WTC11 (cell line): ENCODE results near the gene MXRA7. TPM values are rescaled to one million over a fixed set of nuclear protein-coding genes. Genes with fewer than 3 reads are reported as not detected.

Experiments
- ATAC-seq: fragments of 200-7000 bp; cut with Tn5 transposase; 2 replicates; pipeline ENCODE4 v1.10.0; 2021; ENCODE audit warnings: mild to moderate bottlenecking, moderate library complexity
- CTCF ChIA-PET: fragments of 300-600 bp; sonication (Branson Sonifier 250); formaldehyde crosslinking; loops from one replicate; lab custom pipeline; 2021; ENCODE audit warnings: antibody characterized with exemption; lab: Charles Lee
- POLR2A ChIA-PET: fragments of 350-600 bp; sonication (Branson Sonifier 250); formaldehyde crosslinking; loops from one replicate; lab custom pipeline; 2021; ENCODE audit warnings: antibody characterized with exemption; lab: Charles Lee
- DNase-seq: peaks from one replicate; pipeline ENCODE4 v3.0.0; 2021; ENCODE audit warnings: low spot score
- H3K27ac Mint-ChIP-seq: 2 replicates; pipeline ENCODE4 v1.8.0; 2021; ENCODE audit warnings: mixed read lengths
- H3K27me3 Mint-ChIP-seq: 2 replicates; pipeline ENCODE4 v1.8.0; 2021; ENCODE audit warnings: low read depth, mild to moderate bottlenecking, moderate library complexity, mixed read lengths
- H3K36me3 Mint-ChIP-seq: 2 replicates; pipeline ENCODE4 v1.8.0; 2021; ENCODE audit warnings: mixed read lengths
- H3K4me1 Mint-ChIP-seq: 2 replicates; pipeline ENCODE4 v1.8.0; 2022; ENCODE audit warnings: mixed read lengths
- H3K4me3 Mint-ChIP-seq: 2 replicates; pipeline ENCODE4 v1.8.0; 2021; ENCODE audit warnings: mild to moderate bottlenecking, moderate library complexity, mixed read lengths
- H3K9me3 Mint-ChIP-seq: 2 replicates; pipeline ENCODE4 v1.8.0; 2021; ENCODE audit warnings: mixed read lengths
- ELF4 ChIP-seq: sonication (generic); formaldehyde crosslinking; IDR thresholded peaks from 2 replicates; pipeline ENCODE4 v1.8.1; 2022; ENCODE audit warnings: low read depth, mild to moderate bottlenecking, moderate library complexity, missing genetic modification reagents
- EMX1 ChIP-seq: fragments of 250-450 bp; sonication (Bioruptor Pico); IDR thresholded peaks from 2 replicates; pipeline ENCODE4 v1.8.0; 2021; ENCODE audit warnings: mild to moderate bottlenecking
- ESRRA ChIP-seq: sonication (generic); formaldehyde crosslinking; IDR thresholded peaks from 2 replicates; pipeline ENCODE4 v1.8.1; 2022; ENCODE audit warnings: mild to moderate bottlenecking, missing genetic modification reagents, borderline replicate concordance
- FOXP1 ChIP-seq: sonication (generic); formaldehyde crosslinking; IDR thresholded peaks from 2 replicates; pipeline ENCODE4 v1.8.0; 2022; ENCODE audit warnings: missing genetic modification reagents, mild to moderate bottlenecking, moderate library complexity, borderline replicate concordance
- GTF2I ChIP-seq: fragments of 250-450 bp; sonication (Bioruptor Pico); conservative IDR thresholded peaks from 2 replicates; pipeline ENCODE4 v1.4.0; 2021; ENCODE audit warnings: mild to moderate bottlenecking
- NFATC4 ChIP-seq: fragments of 250-450 bp; sonication (Bioruptor Pico); IDR thresholded peaks from 2 replicates; pipeline ENCODE4 v1.9.0; 2021; ENCODE audit warnings: mild to moderate bottlenecking
- NR2C2 ChIP-seq: sonication (generic); formaldehyde crosslinking; IDR thresholded peaks from 2 replicates; pipeline ENCODE4 v1.8.0; 2022; ENCODE audit warnings: mild to moderate bottlenecking, missing genetic modification reagents
- PRRX2 ChIP-seq: fragments of 250-450 bp; sonication (Bioruptor Pico); IDR thresholded peaks from 2 replicates; pipeline ENCODE4 v1.8.0; 2021; ENCODE audit warnings: mild to moderate bottlenecking
- RORB ChIP-seq: fragments of 250-450 bp; sonication (Bioruptor Pico); IDR thresholded peaks from 2 replicates; pipeline ENCODE4 v1.9.0; 2021; ENCODE audit warnings: mild to moderate bottlenecking
- SP1 ChIP-seq: sonication (generic); formaldehyde crosslinking; conservative IDR thresholded peaks from 2 replicates; pipeline ENCODE4 v1.8.1; 2022; ENCODE audit warnings: missing genetic modification reagents
- TEAD4 ChIP-seq: sonication (generic); formaldehyde crosslinking; IDR thresholded peaks from 2 replicates; pipeline ENCODE4 v1.8.0; 2022; ENCODE audit warnings: mild to moderate bottlenecking, missing genetic modification reagents
- ZNF396 ChIP-seq: fragments of 250-450 bp; sonication (Bioruptor Pico); IDR thresholded peaks from 2 replicates; pipeline ENCODE4 v1.8.0; 2021; ENCODE audit warnings: mild to moderate bottlenecking, moderate library complexity, borderline replicate concordance
- total RNA-seq: library from RNA; stranded (reverse); gene quantifications from 3 replicates; pipeline ENCODE4 v1.2.3, GENCODE V29; 2021
- TF ChIP-seq, protein P1 (sequence below): fragments of 250-450 bp; sonication (Bioruptor Pico); IDR thresholded peaks from 2 replicates; pipeline ENCODE4 v1.9.0; 2021; ENCODE audit warnings: mild to moderate bottlenecking, borderline replicate concordance
- TF ChIP-seq, protein P2 (sequence below): sonication (generic); formaldehyde crosslinking; IDR thresholded peaks from 2 replicates; pipeline ENCODE4 v1.8.1; 2022; ENCODE audit warnings: mild to moderate bottlenecking, missing genetic modification reagents, moderate library complexity, borderline replicate concordance
- TF ChIP-seq, protein P3 (sequence below): sonication (generic); formaldehyde crosslinking; IDR thresholded peaks from 2 replicates; pipeline ENCODE4 v1.8.0; 2022; ENCODE audit warnings: mild to moderate bottlenecking, missing genetic modification reagents
- TF ChIP-seq, protein P4 (sequence below): fragments of 250-450 bp; sonication (Bioruptor Pico); IDR thresholded peaks from 2 replicates; pipeline ENCODE4 v1.9.0; 2021; ENCODE audit warnings: mild to moderate bottlenecking
- TF ChIP-seq, protein P5 (sequence below): sonication (generic); formaldehyde crosslinking; IDR thresholded peaks from 2 replicates; pipeline ENCODE4 v1.8.1; 2022; ENCODE audit warnings: missing genetic modification reagents, borderline replicate concordance

MXRA7 gene
- total RNA-seq, 1 experiment from 2014 or later = 46.5 TPM

DNA sequence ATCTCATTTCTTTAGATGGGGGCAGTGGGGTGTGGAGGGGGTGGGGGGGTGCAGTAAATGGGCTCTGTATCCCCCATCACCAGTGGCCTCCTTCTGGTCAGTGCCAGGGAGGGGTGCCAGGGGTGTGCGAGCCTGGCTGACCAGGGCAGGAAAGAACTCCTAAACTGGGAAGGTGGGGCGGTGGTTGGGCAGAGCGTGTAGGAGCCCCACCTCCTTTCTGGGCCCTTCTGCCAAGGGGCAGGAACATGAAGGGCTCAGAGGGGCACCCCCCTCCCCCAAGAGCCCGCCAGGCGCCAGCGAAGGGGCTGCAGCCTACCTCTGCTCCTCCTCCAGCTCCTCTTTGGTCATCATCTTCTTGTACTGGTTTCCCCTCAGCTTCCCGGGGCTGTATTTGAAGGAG is 26.0 kb downstream of the MXRA7 start (continued):
- TF ChIP-seq, protein P1, sequence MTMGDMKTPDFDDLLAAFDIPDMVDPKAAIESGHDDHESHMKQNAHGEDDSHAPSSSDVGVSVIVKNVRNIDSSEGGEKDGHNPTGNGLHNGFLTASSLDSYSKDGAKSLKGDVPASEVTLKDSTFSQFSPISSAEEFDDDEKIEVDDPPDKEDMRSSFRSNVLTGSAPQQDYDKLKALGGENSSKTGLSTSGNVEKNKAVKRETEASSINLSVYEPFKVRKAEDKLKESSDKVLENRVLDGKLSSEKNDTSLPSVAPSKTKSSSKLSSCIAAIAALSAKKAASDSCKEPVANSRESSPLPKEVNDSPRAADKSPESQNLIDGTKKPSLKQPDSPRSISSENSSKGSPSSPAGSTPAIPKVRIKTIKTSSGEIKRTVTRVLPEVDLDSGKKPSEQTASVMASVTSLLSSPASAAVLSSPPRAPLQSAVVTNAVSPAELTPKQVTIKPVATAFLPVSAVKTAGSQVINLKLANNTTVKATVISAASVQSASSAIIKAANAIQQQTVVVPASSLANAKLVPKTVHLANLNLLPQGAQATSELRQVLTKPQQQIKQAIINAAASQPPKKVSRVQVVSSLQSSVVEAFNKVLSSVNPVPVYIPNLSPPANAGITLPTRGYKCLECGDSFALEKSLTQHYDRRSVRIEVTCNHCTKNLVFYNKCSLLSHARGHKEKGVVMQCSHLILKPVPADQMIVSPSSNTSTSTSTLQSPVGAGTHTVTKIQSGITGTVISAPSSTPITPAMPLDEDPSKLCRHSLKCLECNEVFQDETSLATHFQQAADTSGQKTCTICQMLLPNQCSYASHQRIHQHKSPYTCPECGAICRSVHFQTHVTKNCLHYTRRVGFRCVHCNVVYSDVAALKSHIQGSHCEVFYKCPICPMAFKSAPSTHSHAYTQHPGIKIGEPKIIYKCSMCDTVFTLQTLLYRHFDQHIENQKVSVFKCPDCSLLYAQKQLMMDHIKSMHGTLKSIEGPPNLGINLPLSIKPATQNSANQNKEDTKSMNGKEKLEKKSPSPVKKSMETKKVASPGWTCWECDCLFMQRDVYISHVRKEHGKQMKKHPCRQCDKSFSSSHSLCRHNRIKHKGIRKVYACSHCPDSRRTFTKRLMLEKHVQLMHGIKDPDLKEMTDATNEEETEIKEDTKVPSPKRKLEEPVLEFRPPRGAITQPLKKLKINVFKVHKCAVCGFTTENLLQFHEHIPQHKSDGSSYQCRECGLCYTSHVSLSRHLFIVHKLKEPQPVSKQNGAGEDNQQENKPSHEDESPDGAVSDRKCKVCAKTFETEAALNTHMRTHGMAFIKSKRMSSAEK (CRISPR knock-in tag) = no peak
- TF ChIP-seq ELF4 (CRISPR knock-in tag) = no peak
- TF ChIP-seq FOXP1 (CRISPR knock-in tag) = no peak
- TF ChIP-seq RORB (CRISPR knock-in tag) = no peak
- TF ChIP-seq ESRRA (CRISPR knock-in tag) = no peak
- no peak for TF ChIP-seq TEAD4

DNA sequence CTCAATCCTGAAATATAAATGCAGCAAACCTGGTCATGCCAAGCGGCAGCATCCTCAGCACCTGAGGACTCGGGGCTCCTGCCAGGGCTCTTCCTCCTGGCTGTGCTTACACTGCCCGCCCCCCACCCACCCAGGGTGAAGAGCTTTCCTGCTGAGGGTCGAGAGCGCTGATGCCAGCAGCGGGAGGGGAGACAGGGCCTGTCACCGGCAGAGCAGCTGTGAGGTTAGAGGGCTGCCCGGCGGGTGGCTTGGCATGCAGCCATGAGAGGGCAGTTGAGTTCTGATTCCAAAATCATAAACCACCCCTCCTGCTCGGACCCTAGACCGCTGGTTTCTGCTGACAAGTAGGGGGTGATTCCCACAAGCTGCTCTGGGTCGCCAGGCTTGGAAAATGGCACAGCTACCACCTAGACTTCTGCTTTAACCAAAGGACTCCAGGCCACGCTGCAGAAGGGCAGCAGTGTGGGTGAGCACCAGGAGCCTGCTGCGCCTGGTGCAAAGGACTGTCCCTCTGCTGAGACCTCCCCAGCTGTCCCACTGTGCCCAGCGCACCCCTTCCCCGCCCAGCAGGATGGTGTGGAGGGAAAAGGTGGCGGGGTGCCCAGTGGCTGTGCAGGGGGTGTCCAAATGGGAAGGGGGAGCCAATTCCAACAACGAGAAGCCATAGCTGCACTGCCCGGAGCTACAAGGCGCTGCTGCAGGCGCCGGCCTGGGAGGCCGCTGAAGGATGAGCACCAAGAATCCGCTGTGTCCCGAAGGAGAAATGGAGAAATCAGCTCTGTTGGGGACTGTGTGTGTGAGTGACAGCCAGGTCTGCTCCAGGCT is 26.6 kb downstream of the MXRA7 start:
- H3K36me3 Mint-ChIP-seq = no peaks in the 10 kb centered on the region
- no peak overlapping the region for H3K27ac Mint-ChIP-seq
- no peaks in the 10 kb centered on the region for H3K9me3 Mint-ChIP-seq
- DNase-seq (no peak), ATAC-seq (no peak)
- POLR2A ChIA-PET = interaction anchor here (0.6 kb wide), 1 partner anchor 834 kb away, joined by 3 read pairs; no protein-coding TSS in a partner anchor
- H3K4me1 Mint-ChIP-seq = peaks cover 16% of the 10 kb centered on the region
- no peaks in the 10 kb centered on the region for H3K27me3 Mint-ChIP-seq
- H3K4me3 Mint-ChIP-seq = no peak overlapping the region
- CTCF ChIA-PET = interaction anchor here (0.6 to 2.3 kb wide), 16 partner anchors 11 to 395 kb away, joined by 3 to 16 read pairs (median 4); no protein-coding TSS in a partner anchor
- TF ChIP-seq NR2C2 (CRISPR knock-in tag) (no peak), SP1 (CRISPR knock-in tag) (no peak), RORB (CRISPR knock-in tag) (no peak), NFATC4 (no peak), GTF2I (no peak), ZNF396 (CRISPR knock-in tag) (no peak), EMX1 (no peak), PRRX2 (no peak)
- TF ChIP-seq, protein P2, sequence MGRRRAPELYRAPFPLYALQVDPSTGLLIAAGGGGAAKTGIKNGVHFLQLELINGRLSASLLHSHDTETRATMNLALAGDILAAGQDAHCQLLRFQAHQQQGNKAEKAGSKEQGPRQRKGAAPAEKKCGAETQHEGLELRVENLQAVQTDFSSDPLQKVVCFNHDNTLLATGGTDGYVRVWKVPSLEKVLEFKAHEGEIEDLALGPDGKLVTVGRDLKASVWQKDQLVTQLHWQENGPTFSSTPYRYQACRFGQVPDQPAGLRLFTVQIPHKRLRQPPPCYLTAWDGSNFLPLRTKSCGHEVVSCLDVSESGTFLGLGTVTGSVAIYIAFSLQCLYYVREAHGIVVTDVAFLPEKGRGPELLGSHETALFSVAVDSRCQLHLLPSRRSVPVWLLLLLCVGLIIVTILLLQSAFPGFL (CRISPR knock-in tag) = no peak
- TF ChIP-seq, protein P3, sequence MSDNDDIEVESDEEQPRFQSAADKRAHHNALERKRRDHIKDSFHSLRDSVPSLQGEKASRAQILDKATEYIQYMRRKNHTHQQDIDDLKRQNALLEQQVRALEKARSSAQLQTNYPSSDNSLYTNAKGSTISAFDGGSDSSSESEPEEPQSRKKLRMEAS (CRISPR knock-in tag) = no peak
- TF ChIP-seq, protein P4, sequence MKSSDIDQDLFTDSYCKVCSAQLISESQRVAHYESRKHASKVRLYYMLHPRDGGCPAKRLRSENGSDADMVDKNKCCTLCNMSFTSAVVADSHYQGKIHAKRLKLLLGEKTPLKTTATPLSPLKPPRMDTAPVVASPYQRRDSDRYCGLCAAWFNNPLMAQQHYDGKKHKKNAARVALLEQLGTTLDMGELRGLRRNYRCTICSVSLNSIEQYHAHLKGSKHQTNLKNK (CRISPR knock-in tag) = no peak
- TF ChIP-seq, protein P5, sequence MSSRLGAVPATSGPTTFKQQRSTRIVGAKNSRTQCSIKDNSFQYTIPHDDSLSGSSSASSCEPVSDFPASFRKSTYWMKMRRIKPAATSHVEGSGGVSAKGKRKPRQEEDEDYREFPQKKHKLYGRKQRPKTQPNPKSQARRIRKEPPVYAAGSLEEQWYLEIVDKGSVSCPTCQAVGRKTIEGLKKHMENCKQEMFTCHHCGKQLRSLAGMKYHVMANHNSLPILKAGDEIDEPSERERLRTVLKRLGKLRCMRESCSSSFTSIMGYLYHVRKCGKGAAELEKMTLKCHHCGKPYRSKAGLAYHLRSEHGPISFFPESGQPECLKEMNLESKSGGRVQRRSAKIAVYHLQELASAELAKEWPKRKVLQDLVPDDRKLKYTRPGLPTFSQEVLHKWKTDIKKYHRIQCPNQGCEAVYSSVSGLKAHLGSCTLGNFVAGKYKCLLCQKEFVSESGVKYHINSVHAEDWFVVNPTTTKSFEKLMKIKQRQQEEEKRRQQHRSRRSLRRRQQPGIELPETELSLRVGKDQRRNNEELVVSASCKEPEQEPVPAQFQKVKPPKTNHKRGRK = no peak
